Caco-2 (cell line): ENCODE data around the gene KLRF1. TPM values are rescaled to one million over a fixed set of nuclear protein-coding genes. Genes with fewer than 3 reads are reported as not detected.

ENCODE experiments used
- BruUV-seq: library from RNA; stranded (reverse); fragments of 400-500 nt; replicated peaks from 2 replicates; lab custom pipeline; 2021; lab: Mats Ljungman, UMichigan
- CTCF ChIA-PET: fragments of 300-600 bp; sonication (Branson Sonifier 250); formaldehyde crosslinking; loops from one replicate; lab custom pipeline; 2022; ENCODE audit warnings: antibody characterized with exemption; lab: Charles Lee
- POLR2A ChIA-PET: fragments of 300-600 bp; sonication (Branson Sonifier 250); formaldehyde crosslinking; loops from one replicate; lab custom pipeline; 2022; ENCODE audit warnings: antibody characterized with exemption; lab: Charles Lee
- DNase-seq, 2 experiments: peaks; one replicate each; pipeline versions ENCODE4 v3.0.0 to v3.0.0-alpha.2; 2020 to 2022
- H3K27me3 ChIP-seq: replicated peaks from 2 replicates; pipeline ENCODE4 v1.6.0; 2011; ENCODE audit warnings: low read length; ENCODE audit not compliant: control insufficient read depth, insufficient read depth
- H3K36me3 ChIP-seq: 2 replicates; pipeline ENCODE4 v1.5.1; 2011; ENCODE audit warnings: low read length; ENCODE audit not compliant: control insufficient read depth, insufficient read depth
- H3K4me1 ChIP-seq: fragments of 250-450 bp; sonication (Bioruptor Pico); 2 replicates; pipeline ENCODE4 v1.5.1; 2020; ENCODE audit warnings: mild to moderate bottlenecking
- H3K4me3 ChIP-seq: 2 replicates; pipeline ENCODE4 v1.5.1; 2011; ENCODE audit warnings: low read depth, mild to moderate bottlenecking, control low read depth, low read length
- H3K9me3 ChIP-seq: fragments of 250-450 bp; sonication (Bioruptor Pico); 2 replicates; pipeline ENCODE4 v1.5.1; 2020; ENCODE audit warnings: mild to moderate bottlenecking, moderate library complexity
- H3K27ac Mint-ChIP-seq: one replicate; pipeline ENCODE4 v1.8.0; 2022; ENCODE audit warnings: mixed read lengths; ENCODE audit not compliant: unreplicated experiment
- H3K27me3 Mint-ChIP-seq: one replicate; pipeline ENCODE4 v1.8.0; 2022; ENCODE audit warnings: mixed read lengths; ENCODE audit not compliant: insufficient read depth, unreplicated experiment
- H3K36me3 Mint-ChIP-seq: one replicate; pipeline ENCODE4 v1.8.0; 2022; ENCODE audit warnings: mild to moderate bottlenecking, mixed read lengths; ENCODE audit not compliant: insufficient read depth, unreplicated experiment
- H3K4me1 Mint-ChIP-seq: one replicate; pipeline ENCODE4 v1.8.0; 2022; ENCODE audit warnings: low read depth, mixed read lengths; ENCODE audit not compliant: unreplicated experiment
- H3K4me3 Mint-ChIP-seq: one replicate; pipeline ENCODE4 v1.8.0; 2022; ENCODE audit warnings: mild to moderate bottlenecking, moderate library complexity, mixed read lengths; ENCODE audit not compliant: unreplicated experiment
- H3K9me3 Mint-ChIP-seq: one replicate; pipeline ENCODE4 v1.8.0; 2022; ENCODE audit warnings: mixed read lengths; ENCODE audit not compliant: unreplicated experiment
- intact Hi-C: fragments of 100-400 bp; cut with micrococcal nuclease; formaldehyde crosslinking; loops from one replicate; pipeline ENCODE4 v1.10.0; 2022; ENCODE audit not compliant: unreplicated experiment
- total RNA-seq: library from RNA; stranded (reverse); gene quantifications from 2 replicates; pipeline ENCODE4 v1.2.3, GENCODE V29; 2022
- TF ChIP-seq, protein P1 (sequence below), 2 experiments: fragments of 200-600 bp in 1 of 2; IDR thresholded peaks; 1 replicate in 1 of 2; 2 replicates in 1 of 2; pipeline versions ENCODE4 v1.5.1 to v1.8.0; 2011 to 2022; ENCODE audit warnings: antibody characterized with exemption in 1 of 2, control low read depth in 1 of 2, inconsistent platforms in 1 of 2, low read depth in 1 of 2, low read length in 1 of 2, mild to moderate bottlenecking in 1 of 2, moderate library complexity in 1 of 2; ENCODE audit not compliant: insufficient read depth in 1 of 2, severe bottlenecking in 1 of 2, unreplicated experiment in 1 of 2

KLRF1 gene
- total RNA-seq, 1 experiment from 2014 or later = not detected

DNA sequence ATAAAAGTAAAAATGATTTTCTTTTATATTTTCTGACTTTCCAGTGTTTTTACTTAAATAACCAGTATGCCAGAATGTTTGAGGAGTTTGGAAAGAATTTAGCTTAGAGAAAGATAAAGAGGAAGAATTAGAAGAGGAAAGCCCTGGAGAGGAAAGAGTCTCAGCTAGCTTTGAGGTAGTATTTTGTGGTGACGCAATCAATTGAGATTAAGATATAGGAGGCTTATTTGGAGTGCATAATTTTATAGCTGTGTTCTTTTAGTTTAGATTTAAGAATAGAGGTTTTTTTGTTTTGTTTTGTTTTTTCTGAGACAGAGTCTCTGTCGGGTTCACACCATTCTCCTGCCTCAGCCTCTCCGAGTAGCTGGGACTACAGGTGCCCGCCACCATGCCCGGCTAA is 23.8 kb downstream of the KLRF1 start:
- no TSS peak for BruUV-seq
- Mint-ChIP-seq H3K36me3 (no peaks in the 10 kb centered on the region), H3K9me3 (no peaks in the 10 kb centered on the region), H3K4me3 (no peak overlapping the region), H3K27ac (no peak overlapping the region), H3K4me1 (no peaks in the 10 kb centered on the region), H3K27me3 (peaks cover 47% of the 10 kb centered on the region)
- Histone ChIP-seq H3K27me3 (no peaks in the 10 kb centered on the region), H3K4me3 (no peak overlapping the region), H3K36me3 (no peaks in the 10 kb centered on the region), H3K9me3 (no peaks in the 10 kb centered on the region; the same call in 1 of the 2 replicates), H3K4me1 (no peaks in the 10 kb centered on the region)
- TF ChIP-seq, protein P1, sequence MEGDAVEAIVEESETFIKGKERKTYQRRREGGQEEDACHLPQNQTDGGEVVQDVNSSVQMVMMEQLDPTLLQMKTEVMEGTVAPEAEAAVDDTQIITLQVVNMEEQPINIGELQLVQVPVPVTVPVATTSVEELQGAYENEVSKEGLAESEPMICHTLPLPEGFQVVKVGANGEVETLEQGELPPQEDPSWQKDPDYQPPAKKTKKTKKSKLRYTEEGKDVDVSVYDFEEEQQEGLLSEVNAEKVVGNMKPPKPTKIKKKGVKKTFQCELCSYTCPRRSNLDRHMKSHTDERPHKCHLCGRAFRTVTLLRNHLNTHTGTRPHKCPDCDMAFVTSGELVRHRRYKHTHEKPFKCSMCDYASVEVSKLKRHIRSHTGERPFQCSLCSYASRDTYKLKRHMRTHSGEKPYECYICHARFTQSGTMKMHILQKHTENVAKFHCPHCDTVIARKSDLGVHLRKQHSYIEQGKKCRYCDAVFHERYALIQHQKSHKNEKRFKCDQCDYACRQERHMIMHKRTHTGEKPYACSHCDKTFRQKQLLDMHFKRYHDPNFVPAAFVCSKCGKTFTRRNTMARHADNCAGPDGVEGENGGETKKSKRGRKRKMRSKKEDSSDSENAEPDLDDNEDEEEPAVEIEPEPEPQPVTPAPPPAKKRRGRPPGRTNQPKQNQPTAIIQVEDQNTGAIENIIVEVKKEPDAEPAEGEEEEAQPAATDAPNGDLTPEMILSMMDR (IDR thresholded peaks at IDR 0.05; ENCODE audit: insufficient read depth in 1 of 2, low read depth in 1 of 2, low read length in 1 of 2, severe bottlenecking in 1 of 2, unreplicated experiment in 1 of 2) = no peak
- ChIA-PET CTCF (no interaction called here), POLR2A (no interaction called here)
- no peak for DNase-seq
- intact Hi-C loops = no loop called here

DNA sequence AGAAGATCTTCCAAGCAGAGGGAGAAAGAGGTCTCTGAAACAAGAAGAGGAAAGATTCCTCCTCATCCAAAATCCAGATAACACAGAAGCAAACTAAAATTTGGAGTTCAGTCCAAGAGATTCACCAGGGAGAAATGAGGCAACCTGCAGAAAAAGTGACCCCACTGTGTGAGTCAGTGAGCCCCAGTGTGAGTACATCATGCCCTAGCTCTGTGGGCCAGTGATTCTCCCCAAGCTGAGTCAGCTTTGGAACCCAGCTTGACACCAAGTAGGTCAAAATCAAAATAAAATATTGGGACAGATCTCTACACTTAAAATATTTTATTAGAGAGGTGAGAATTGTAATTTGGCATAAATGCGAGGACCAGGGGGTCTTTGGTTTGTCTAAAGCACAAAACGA is 24.6 kb downstream of the KLRF1 start:
- H3K27me3 Mint-ChIP-seq = peaks cover 45% of the 10 kb centered on the region
- Histone ChIP-seq H3K27me3 (no peaks in the 10 kb centered on the region), H3K4me1 (no peaks in the 10 kb centered on the region), H3K36me3 (no peaks in the 10 kb centered on the region), H3K9me3 (no peaks in the 10 kb centered on the region; the same call in 1 of the 2 replicates), H3K4me3 (no peak overlapping the region)
- H3K4me3 Mint-ChIP-seq = no peak overlapping the region
- H3K4me1 Mint-ChIP-seq = no peaks in the 10 kb centered on the region
- H3K27ac Mint-ChIP-seq = no peak overlapping the region
- POLR2A ChIA-PET = no interaction called here
- TF ChIP-seq, protein P1 (IDR thresholded peaks at IDR 0.05; ENCODE audit: insufficient read depth in 1 of 2, low read depth in 1 of 2, low read length in 1 of 2, severe bottlenecking in 1 of 2, unreplicated experiment in 1 of 2) = no peak
- no peaks in the 10 kb centered on the region for H3K36me3 Mint-ChIP-seq
- no peak for DNase-seq
- CTCF ChIA-PET = no interaction called here
- no peaks in the 10 kb centered on the region for H3K9me3 Mint-ChIP-seq
- intact Hi-C loops = no loop called here
- no TSS peak for BruUV-seq

DNA sequence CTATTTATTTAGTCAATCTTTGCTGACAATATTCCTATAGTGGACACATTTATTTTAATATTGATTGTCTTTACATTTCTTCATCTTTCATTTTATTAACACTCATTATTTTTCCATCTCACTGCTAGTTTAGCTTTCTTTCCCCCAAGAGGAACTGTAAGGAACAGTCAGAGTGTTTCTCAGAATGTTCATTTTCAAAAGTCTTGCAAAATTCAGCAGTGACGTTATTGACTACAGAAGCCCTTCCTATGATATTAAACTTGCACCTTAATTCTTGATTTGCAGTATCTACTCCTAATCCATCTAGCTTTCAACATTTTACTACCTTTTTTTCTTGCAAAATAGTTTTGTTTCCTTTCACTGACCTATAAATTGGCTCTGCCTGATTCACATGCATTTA is 28.9 kb downstream of the KLRF1 start:
- intact Hi-C loops = no loop called here
- H3K36me3 ChIP-seq = no peaks in the 10 kb centered on the region
- H3K27me3 Mint-ChIP-seq = peaks cover 32% of the 10 kb centered on the region
- no peaks in the 10 kb centered on the region for H3K36me3 Mint-ChIP-seq
- POLR2A ChIA-PET = no interaction called here
- H3K4me1 ChIP-seq = no peaks in the 10 kb centered on the region
- no peak overlapping the region for H3K4me3 Mint-ChIP-seq
- no peaks in the 10 kb centered on the region for H3K9me3 Mint-ChIP-seq
- CTCF ChIA-PET = no interaction called here
- no peaks in the 10 kb centered on the region for H3K27me3 ChIP-seq
- DNase-seq = no peak
- BruUV-seq = no TSS peak
- no peaks in the 10 kb centered on the region for H3K9me3 ChIP-seq
- H3K4me1 Mint-ChIP-seq = no peaks in the 10 kb centered on the region
- H3K4me3 ChIP-seq = no peak overlapping the region
- no peak overlapping the region for H3K27ac Mint-ChIP-seq
- TF ChIP-seq, protein P1 (IDR thresholded peaks at IDR 0.05; ENCODE audit: insufficient read depth in 1 of 2, low read depth in 1 of 2, low read length in 1 of 2, severe bottlenecking in 1 of 2, unreplicated experiment in 1 of 2) = no peak
